Endothelial cell (in vitro differentiated cells): ENCODE measurements around the gene ZSCAN9. TPM values are rescaled to one million over a fixed set of nuclear protein-coding genes. Genes with fewer than 3 reads are reported as not detected.

Source experiments
- DNase-seq: peaks from one replicate; pipeline ENCODE4 v3.0.0; 2021; ENCODE audit warnings: low spot score
- H3K27ac Mint-ChIP-seq: one replicate; pipeline ENCODE4 v1.8.0; 2021; ENCODE audit warnings: mixed read lengths, inconsistent platforms; ENCODE audit not compliant: unreplicated experiment
- H3K27me3 Mint-ChIP-seq: one replicate; pipeline ENCODE4 v1.8.0; 2021; ENCODE audit warnings: mild to moderate bottlenecking, moderate library complexity, mixed read lengths, inconsistent platforms; ENCODE audit not compliant: unreplicated experiment
- H3K36me3 Mint-ChIP-seq: one replicate; pipeline ENCODE4 v1.8.0; 2021; ENCODE audit warnings: mild to moderate bottlenecking, low read depth, mixed read lengths, inconsistent platforms; ENCODE audit not compliant: unreplicated experiment
- H3K4me1 Mint-ChIP-seq: one replicate; pipeline ENCODE4 v1.8.0; 2021; ENCODE audit warnings: mild to moderate bottlenecking, mixed read lengths, inconsistent platforms; ENCODE audit not compliant: unreplicated experiment
- H3K4me3 Mint-ChIP-seq: one replicate; pipeline ENCODE4 v1.8.0; 2021; ENCODE audit warnings: mild to moderate bottlenecking, mixed read lengths, inconsistent platforms; ENCODE audit not compliant: unreplicated experiment
- H3K9me3 Mint-ChIP-seq: one replicate; pipeline ENCODE4 v1.8.0; 2021; ENCODE audit warnings: mixed read lengths, inconsistent platforms; ENCODE audit not compliant: unreplicated experiment
- total RNA-seq: library from RNA; stranded (reverse); fragmentation: NEBNext Ultra II Directional; extraction: Animal tissue kit (Norgen Biotek cat#: 25700); gene quantifications from one replicate; pipeline ENCODE4 v1.2.1, GENCODE V29; 2021; ENCODE audit not compliant: unreplicated experiment
- TF ChIP-seq, protein P1 (sequence below): fragments of 200-600 bp; sonication (generic); IDR thresholded peaks from one replicate; pipeline ENCODE4 v1.5.0; 2021; ENCODE audit warnings: antibody characterized with exemption; ENCODE audit not compliant: unreplicated experiment

The ZSCAN9 gene
- total RNA-seq, 1 donor from 2014 or later: 17.5 TPM

GRCh38 chr6:28235912-28236452 lies 10.9 kb downstream of the ZSCAN9 start:
- no peak for DNase-seq
- no peaks in the 10 kb centered on the region for H3K4me1 Mint-ChIP-seq
- peaks cover 31% of the 10 kb centered on the region for H3K36me3 Mint-ChIP-seq
- no peak overlapping the region for H3K27ac Mint-ChIP-seq
- H3K4me3 Mint-ChIP-seq: no peak overlapping the region
- H3K9me3 Mint-ChIP-seq: no peaks in the 10 kb centered on the region
- TF ChIP-seq, protein P1, sequence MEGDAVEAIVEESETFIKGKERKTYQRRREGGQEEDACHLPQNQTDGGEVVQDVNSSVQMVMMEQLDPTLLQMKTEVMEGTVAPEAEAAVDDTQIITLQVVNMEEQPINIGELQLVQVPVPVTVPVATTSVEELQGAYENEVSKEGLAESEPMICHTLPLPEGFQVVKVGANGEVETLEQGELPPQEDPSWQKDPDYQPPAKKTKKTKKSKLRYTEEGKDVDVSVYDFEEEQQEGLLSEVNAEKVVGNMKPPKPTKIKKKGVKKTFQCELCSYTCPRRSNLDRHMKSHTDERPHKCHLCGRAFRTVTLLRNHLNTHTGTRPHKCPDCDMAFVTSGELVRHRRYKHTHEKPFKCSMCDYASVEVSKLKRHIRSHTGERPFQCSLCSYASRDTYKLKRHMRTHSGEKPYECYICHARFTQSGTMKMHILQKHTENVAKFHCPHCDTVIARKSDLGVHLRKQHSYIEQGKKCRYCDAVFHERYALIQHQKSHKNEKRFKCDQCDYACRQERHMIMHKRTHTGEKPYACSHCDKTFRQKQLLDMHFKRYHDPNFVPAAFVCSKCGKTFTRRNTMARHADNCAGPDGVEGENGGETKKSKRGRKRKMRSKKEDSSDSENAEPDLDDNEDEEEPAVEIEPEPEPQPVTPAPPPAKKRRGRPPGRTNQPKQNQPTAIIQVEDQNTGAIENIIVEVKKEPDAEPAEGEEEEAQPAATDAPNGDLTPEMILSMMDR: no peak
- no peaks in the 10 kb centered on the region for H3K27me3 Mint-ChIP-seq

GRCh38 chr6:28239636-28240035 lies 14.6 kb downstream of the ZSCAN9 start:
- H3K36me3 Mint-ChIP-seq: peaks cover 21% of the 10 kb centered on the region

GRCh38 chr6:28240471-28240870 lies 15.4 kb downstream of the ZSCAN9 start:
- TF ChIP-seq, protein P1: no peak
- DNase-seq: no peak
- no peak overlapping the region for H3K27ac Mint-ChIP-seq
- H3K36me3 Mint-ChIP-seq: peaks cover 19% of the 10 kb centered on the region
- H3K27me3 Mint-ChIP-seq: no peaks in the 10 kb centered on the region
- H3K4me3 Mint-ChIP-seq: no peak overlapping the region
- no peaks in the 10 kb centered on the region for H3K9me3 Mint-ChIP-seq
- H3K4me1 Mint-ChIP-seq: no peaks in the 10 kb centered on the region

More at GRCh38 chr6:28239636-28240035, 14.6 kb downstream of the ZSCAN9 start:
- H3K4me3 Mint-ChIP-seq: no peak overlapping the region
- no peaks in the 10 kb centered on the region for H3K4me1 Mint-ChIP-seq
- no peak for DNase-seq
- TF ChIP-seq, protein P1: no peak
- H3K27me3 Mint-ChIP-seq: no peaks in the 10 kb centered on the region
- no peak overlapping the region for H3K27ac Mint-ChIP-seq
- H3K9me3 Mint-ChIP-seq: no peaks in the 10 kb centered on the region

GRCh38 chr6:28243946-28244345 lies 18.9 kb downstream of the ZSCAN9 start:
- Mint-ChIP-seq H3K4me3 (no peak overlapping the region), H3K27ac (no peak overlapping the region), H3K27me3 (no peaks in the 10 kb centered on the region), H3K9me3 (no peaks in the 10 kb centered on the region), H3K4me1 (no peaks in the 10 kb centered on the region), H3K36me3 (peaks cover 18% of the 10 kb centered on the region)
- TF ChIP-seq, protein P1: no peak
- DNase-seq: no peak

DNA sequence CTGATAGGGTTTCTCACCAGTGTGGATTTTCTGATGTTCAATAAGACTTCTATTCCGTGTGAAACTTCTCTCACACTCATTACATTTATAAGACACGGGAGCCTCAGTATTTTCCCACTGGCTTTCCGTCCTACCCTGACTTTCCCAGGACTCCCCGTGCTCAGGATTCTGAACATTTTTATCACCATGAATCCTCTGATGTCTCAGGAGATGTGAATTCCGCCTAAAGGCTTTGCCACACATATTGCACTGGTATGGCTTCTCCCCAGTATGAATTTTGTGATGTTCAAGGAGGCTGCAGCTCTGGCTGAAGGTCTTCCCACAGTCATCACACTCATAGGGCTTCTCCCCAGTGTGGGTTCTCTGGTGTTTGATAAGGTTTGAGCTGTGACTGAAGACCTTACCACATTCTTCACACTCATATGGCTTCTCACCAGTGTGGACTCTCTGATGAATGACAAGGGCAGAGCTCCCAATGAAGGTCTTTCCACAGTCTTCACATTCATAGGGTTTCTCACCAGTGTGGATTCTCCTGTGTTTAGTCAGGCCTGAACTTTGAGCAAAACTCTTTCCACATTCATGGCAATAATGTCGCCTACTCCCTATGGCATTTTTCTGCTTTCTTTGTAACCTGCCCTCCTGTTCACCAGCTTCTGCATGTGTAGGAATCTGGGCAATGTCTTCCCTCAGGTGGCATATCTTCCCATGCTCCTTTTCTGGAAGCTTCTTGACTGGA lies 20.3 kb downstream of the ZSCAN9 start:
- H3K27me3 Mint-ChIP-seq: no peaks in the 10 kb centered on the region
- TF ChIP-seq, protein P1: no peak
- no peak overlapping the region for H3K4me3 Mint-ChIP-seq
- peaks cover under 1% of the 10 kb centered on the region for H3K4me1 Mint-ChIP-seq
- H3K36me3 Mint-ChIP-seq: peaks cover 18% of the 10 kb centered on the region
- no peak overlapping the region for H3K27ac Mint-ChIP-seq
- no peak for DNase-seq
- H3K9me3 Mint-ChIP-seq: no peaks in the 10 kb centered on the region
